Daoy (cell line): Measurements from ENCODE around the gene SYDE2. TPM values are rescaled to one million over a fixed set of nuclear protein-coding genes. Genes with fewer than 3 reads are reported as not detected.
"Not testable (repeated sequence)": the region's sequence is repeated elsewhere in the genome, so short reads cannot be mapped to it uniquely, and the experiment has no call there.

ENCODE experiments used
- DNase-seq: peaks from one replicate; pipeline ENCODE4 v3.0.0-alpha.2; 2015; ENCODE audit warnings: low read depth
- total RNA-seq: library from RNA; depleted of rRNA; stranded (reverse); fragments of >200 nt; shearing (Covaris generic); gene quantifications from 2 replicates; pipeline ENCODE4 v1.2.3, GENCODE V29; 2014; rRNA removed

Gene SYDE2
- total RNA-seq = 6.5 and 7.8 TPM in 2 replicates

- DNase-seq = peak; percentile 90
These were observed at the start of gene SYDE2 for GRCh38 chr1:85200463-85201339. Gene SYDE2, minus strand, starts transcription at chr1:85201016. Its CDS starts 20 bp downstream, at chr1:85200996.

- DNase-seq = not testable (repeated sequence)
These were observed 48.2 kb upstream of the SYDE2 start for GRCh38 chr1:85249042-85249441.

GRCh38 chr1:85245891-85246290, 45.1 kb upstream of the SYDE2 start:
- DNase-seq = no peak

- no peak for DNase-seq
These were observed 44.6 kb upstream of the SYDE2 start for GRCh38 chr1:85245456-85245855.

GRCh38 chr1:85244271-85245061, 43.6 kb upstream of the SYDE2 start:
- peak; percentile 60 for DNase-seq

- no peak for DNase-seq
These were observed 42.6 kb upstream of the SYDE2 start for GRCh38 chr1:85243372-85243771.

GRCh38 chr1:85240643-85241042, 39.8 kb upstream of the SYDE2 start:
- no peak for DNase-seq

- peak; percentile 65 for DNase-seq
These were observed 39.4 kb upstream of the SYDE2 start for GRCh38 chr1:85240174-85240601.

- no peak for DNase-seq
These were observed 36.8 kb upstream of the SYDE2 start for GRCh38 chr1:85237613-85238012.

GRCh38 chr1:85230305-85230977, 29.6 kb upstream of the SYDE2 start:
- DNase-seq = peak; percentile 12

GRCh38 chr1:85229574-85230097, 28.8 kb upstream of the SYDE2 start:
- no peak for DNase-seq

- no peak for DNase-seq
These were observed 28.2 kb upstream of the SYDE2 start for GRCh38 chr1:85228972-85229371.

- DNase-seq = no peak
These were observed 25.0 kb upstream of the SYDE2 start for GRCh38 chr1:85225624-85226380.

- DNase-seq = no peak
These were observed 24.2 kb upstream of the SYDE2 start for GRCh38 chr1:85224734-85225623.

GRCh38 chr1:85224295-85224694, 23.5 kb upstream of the SYDE2 start:
- no peak for DNase-seq

GRCh38 chr1:85223334-85223733, 22.5 kb upstream of the SYDE2 start:
- DNase-seq = no peak

GRCh38 chr1:85220756-85221201, 20.0 kb upstream of the SYDE2 start:
- DNase-seq = no peak

- no peak for DNase-seq
These were observed 19.2 kb upstream of the SYDE2 start for GRCh38 chr1:85219853-85220610.

GRCh38 chr1:85216697-85217096, 15.9 kb upstream of the SYDE2 start:
- DNase-seq = no peak
